ENCODE measurements around the gene NRG2.
A peak's percentile ranks its signal among the peaks of the same experiment; 100 is the strongest.

NRG2 gene

DNA sequence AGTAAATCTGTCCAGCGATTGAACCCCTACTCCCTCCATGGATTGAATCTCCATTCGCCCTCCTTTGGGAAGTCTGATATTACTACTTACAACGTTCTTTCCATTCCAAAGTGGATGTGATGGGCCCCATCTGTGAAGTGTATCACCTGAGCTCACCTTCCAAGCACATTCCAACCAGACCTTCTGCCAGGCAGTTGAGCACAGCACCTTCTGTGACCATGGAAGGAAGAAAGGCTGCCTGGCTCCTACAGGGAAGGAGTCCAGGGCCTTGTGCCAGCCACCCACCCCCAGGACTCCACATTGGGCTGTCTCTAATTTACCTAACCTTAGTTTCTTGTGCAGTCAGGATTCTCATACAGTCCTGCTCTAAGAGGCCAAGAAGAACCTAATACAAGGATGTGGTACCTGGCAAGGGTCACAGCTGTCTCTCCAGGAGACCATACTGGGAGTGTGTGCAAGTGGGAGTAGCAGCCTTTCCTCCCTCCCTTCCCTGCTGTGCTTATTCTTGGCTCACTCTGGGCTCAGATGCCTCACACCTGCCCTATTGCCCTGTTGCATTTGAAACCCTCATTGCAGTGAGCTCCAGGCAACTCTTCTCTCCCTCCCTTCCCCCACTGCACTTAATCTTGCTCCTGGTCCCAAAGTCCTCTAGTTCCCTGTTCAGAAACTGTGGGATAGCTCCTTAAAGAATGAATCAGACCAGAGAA lies 116.1 kb downstream of the NRG2 start:
- DNase-seq, result no peak

DNA sequence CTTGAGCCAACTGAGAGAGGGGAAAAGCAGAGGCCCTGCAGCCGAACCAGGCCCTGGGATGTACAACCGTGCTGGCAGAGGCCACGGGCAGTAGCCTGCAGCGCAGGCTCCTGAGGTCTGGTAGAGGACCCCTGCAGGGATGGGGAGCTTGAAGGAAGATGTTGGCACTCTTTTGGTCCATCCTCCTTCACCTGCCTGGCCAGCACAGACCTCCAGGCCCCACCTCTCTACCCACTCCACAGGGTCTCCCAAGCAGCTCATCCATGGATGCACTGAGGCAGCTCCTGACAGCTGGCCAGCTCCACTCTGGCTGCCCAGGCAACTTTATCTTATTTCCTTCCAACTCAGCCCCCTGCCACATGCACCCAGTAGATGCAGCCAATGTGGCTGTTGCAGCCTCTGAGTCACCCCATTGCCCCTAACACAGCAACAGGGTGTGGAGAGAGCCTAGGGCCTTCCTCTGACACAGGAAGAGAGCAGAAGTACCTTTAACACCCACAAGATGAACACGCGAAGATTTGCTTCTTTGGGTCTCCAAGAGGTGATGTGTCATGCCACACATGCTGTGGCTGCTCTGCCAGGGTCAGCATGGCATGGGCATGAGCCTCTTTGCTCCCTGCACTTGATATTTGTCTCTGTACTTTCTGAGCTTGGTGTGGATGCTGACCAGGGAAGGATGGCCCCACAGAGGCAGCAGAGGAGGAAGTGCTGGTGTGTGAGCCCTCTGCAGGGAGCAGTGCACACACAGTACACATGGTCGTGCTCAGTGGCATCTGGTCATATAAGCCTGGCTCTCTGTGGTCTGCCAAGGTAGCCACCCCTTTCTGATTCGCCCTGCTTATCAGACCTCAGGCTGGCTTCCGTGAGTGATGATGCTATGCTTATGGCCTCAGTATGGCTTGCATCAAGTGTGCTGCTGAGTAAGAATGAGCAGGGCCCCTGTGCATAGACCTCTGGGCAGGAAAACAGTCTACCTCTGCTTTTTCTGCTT lies 117.2 kb downstream of the NRG2 start:
- no peak for DNase-seq

DNA sequence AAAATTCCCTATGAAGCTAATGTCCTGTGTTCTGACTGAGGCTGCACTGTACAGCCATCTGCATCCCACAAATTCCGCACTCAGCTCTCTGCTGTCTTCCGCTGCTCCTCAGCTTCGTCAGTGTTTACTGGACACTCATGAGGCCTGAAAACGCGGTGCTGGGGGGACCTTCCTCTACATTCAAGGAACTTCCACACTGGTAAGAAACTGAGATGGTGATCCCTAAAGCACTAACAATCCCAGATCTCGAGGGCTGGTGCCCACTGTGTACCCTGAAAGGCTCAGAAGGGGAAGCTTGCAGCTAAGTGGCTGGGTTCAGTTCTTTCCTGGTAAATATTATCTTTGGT lies 117.9 kb downstream of the NRG2 start:
- DNase-seq, result no peak

DNA sequence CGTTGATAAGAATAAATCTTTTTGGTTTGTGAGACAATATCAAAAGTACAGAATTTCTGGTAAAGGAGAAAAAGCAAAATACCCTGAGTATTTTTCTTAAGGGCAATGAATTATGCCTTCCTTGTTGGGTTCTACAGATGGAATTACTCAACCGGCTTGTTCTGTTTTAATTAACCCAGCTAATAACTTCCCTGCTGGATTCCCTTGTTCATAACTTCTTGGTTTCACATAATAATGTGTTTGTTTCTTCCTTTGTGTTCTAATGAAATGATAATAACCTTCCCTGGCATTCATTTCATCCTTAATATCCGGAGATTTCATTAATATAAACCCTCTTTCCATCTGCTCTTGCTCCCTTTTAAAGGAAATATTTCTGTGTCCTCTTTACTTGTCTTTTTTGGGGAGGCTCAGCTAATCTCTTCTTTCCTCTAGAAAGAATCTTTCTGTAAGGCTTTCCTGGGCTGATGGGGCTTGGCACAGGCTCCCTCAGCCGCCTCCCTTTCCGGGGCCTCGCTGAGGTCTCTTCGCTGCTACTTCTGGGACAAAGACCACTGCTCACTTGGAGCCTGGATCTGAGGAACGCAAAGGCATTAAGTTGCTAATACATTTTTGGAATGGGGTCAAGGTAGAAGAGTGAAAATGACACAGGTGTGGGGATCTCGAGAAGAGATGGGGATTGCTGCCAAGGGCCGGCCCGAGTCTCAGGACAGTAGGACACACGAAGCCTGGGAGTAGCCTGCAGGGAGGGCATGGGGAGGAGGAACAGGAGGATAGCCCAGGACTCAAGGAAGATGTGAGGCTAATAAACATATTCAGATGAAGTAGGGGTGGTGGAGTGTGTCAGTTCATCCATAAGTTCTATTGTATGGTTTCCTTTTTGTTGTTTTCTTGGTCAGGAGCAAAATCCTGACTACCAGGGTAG lies 118.5 kb downstream of the NRG2 start:
- no peak for DNase-seq

DNA sequence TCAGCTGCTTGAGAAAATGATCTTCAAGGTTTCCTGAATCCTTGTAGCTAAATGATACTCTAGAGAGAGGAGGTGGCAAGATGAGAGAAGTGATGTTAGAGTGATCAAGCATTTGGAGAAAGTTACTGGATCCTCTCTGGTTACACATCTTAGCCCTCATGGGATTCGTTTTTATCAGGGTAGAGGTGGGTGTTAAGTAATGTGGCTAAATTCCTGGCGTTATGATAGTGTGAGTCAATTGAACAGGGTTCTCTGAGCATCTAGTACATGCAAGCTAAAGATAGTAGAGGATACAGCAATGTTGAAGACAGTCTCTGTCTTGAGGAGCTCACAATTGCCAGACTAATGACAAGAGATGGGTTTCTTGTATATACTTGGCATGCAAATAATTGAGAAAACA lies 123.8 kb downstream of the NRG2 start:
- DNase-seq, result no peak

DNA sequence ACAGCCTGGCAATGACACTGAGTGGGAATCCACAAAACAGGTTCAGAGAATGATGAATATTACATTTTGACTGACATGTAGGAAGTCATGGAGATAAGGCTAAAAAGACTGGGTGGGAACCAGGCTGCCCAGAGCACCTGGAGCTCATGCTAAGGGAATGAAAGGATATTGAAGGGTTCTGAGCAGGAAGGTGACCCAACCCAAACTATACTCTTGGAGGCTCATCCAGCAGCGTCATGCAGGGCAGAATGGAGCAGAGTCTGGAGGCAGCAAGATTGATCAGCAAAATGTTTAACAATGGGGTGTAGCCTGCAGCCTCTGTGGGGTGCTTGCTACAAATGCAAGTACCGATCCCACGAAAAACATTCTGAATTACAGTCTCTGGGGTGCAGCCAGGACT lies 127.3 kb downstream of the NRG2 start:
- DNase-seq, result no peak

DNA sequence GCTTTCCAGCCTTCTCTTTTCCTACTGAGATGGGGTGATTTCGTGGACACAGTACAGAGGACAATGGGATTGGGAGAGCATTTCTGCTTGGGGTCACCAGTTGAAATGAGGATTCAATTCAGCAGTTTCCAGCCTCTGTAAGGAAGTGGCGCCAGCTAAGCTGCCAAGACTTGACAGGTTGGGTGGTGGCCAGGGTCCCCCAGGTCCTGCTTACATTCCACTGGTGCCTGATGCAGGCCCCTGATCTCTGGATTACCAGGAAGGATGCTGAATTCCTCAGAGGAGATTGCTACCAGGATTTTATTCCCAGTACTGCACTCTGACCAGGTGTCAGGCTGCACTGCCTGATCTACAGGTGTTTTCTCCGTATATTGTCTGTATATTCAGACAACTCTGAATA lies 127.8 kb downstream of the NRG2 start:
- no peak for DNase-seq

DNA sequence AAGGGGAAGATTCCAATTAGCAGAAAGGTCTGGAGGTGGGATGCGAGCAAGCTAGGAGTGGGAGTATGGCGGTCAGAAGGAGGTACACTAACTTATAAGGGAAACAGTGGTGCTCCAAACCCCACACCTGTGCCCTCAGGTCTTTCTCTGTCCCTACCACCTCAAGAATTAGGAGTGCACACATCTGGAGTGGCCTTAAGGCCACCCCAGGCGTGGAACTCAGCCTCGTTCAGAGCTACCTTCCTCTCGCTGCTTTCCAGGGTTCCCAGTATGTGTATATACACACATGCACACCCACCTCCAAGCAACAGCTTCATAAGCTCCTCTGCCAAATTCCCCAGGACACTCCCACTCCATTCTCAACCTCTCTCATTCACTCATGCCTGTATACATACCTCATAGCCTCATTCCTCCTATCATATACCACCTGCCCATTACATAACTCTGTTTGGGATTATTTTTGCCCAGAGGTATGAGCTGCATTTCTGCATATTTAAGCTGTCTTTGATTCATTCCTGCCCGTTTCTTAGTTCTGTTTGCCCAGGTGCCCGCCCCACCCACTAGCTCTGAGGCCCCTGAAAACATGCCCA lies 128.8 kb downstream of the NRG2 start:
- no peak for DNase-seq

DNA sequence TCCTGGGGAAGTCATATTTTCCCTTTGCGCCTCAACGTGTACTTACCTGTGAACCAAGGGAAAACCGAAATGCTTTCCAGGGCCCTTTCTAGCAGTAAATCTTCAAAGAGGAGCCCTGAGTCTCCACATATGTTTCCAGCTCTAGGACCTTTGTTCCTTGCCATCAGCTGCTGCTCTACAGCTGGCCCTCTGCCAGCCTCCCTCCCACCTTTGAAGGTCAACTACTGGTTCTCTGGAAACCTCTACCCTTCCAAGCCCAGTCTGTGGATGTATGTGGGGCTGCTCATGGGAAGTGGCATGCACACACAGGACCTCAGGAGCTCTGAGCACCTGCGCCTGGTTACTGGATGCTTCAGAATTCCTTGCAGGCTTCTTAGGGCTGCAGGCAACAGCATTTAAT lies 130.3 kb downstream of the NRG2 start:
- DNase-seq, result no peak

DNA sequence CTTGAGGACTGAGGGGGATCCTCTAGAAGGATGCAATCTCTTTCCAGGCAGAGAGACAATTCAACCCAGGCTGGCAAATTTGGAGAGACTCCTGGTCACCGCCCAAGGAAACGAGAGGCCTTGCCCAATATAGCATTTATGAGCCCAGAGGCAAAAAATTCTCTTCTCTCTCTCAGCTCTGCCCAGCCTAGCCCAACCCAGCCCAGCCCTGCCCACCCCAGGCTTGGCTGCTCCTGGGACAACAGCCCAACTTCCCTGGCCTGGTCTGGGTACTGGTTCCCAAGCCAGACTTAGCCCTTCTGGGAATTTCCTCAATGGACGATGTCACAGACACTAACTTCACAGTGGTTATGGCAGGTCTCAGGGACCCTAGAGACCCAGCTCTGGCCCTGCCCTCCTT lies 130.9 kb downstream of the NRG2 start:
- DNase-seq, result no peak

DNA sequence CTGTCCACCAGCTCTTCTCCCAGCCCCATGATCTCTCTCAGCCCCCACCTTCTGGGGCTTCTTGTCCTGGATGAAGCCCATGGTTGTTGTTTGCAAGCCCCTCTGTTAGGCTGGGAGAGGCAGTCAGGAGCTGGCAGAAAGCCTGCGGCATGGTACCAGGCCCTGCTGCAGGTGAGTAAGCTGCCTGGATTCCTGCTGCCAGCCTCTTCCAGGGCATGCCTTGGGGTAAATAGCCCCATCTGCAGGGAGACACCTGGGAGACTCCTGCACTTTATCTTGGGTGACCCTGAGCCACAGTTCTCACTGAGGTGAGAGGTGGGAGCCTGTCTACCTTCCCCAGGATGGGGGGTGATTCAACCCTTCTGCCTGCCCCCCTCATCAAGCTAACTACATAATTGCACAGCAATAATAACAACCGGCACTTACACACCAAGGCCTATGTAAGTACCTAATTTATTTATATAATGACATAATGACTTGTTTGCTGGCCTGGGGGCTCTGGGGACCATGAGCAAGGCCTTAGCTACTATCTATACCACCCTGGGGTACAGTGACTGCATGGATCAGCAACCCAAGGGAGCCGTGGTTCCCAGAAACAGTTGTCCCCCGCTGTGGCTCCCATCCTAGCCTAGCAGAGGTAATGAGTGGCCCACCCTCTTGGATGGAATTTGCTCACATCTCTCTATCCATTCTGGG lies 131.5 kb downstream of the NRG2 start:
- DNase-seq, result no peak

DNA sequence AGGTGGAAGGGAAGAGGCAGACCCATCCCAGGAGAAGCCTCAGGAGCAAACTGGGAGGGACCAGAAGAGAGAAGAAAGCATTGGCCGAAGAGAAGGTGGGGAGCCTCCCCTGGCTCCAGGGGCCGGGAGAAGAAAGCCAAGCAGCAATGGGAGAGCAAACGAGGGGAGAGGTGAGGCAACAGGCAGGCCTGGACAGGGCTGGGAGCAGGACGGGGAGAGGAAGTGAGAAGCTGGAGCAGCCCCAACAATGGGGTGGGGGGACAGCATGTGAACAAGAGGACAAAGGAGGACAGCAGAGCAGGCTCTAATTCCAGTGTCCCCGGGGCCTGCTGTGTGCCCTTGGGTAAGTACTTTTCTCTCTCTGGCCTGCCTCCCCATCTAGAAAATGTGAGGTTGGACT lies 132.2 kb downstream of the NRG2 start:
- no peak for DNase-seq

DNA sequence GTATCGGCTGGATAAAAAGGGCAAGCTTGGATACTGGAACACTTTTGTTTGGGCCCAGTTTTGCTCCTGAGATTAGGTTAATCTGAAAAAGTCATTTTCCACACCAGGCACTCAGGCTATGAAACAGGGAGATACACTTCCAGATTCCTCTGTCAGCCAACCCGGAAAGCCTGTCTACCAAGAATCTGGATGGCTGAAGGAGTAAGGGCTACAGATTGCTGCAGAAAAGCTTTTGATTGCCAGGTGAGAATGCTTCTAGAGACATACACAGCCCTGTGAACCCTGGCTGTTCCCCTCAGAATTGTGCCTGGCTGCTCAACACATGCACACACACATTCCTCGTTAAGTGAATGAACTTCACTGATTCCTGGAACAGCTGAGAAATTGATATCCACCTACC lies 133.1 kb downstream of the NRG2 start:
- DNase-seq, result no peak

DNA sequence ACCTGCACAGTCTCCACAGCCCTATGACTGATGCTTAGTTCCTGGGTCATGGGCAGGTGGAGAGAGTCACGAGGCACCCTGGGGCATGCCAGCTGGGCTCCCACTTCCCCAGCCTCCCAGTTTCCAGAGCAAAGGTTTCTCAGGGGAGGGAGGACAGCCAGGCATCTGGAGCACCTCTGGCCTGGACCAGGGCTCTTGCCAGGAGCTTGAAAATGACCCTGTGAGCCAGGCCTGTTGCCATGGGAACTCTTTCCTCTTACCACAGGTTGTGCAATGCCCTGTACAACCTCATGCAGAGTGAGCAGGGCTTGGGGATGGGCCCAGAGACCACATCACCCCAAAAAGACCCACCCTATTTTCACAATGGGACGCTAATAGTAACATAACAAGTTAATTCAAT lies 134.3 kb downstream of the NRG2 start:
- DNase-seq, result no peak

DNA sequence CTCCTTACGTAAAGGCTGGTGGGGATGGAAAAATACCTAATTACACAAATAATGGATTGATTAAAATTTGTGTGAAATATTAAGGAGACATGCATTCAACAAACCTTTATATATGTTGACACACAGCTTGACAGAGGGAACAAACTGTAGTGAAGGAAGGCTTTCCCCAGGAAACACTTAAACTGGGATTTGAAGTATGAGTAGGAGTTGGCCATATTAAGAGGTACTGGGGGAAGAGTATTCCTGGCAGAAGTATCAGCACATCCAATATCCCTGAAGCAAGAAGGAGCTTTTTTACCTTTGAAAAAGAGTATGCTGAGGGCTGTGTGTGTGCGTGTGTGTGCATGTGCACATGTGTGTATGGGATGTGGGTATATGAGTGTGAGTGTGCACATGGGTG lies 136.4 kb downstream of the NRG2 start:
- DNase-seq, result no peak

DNA sequence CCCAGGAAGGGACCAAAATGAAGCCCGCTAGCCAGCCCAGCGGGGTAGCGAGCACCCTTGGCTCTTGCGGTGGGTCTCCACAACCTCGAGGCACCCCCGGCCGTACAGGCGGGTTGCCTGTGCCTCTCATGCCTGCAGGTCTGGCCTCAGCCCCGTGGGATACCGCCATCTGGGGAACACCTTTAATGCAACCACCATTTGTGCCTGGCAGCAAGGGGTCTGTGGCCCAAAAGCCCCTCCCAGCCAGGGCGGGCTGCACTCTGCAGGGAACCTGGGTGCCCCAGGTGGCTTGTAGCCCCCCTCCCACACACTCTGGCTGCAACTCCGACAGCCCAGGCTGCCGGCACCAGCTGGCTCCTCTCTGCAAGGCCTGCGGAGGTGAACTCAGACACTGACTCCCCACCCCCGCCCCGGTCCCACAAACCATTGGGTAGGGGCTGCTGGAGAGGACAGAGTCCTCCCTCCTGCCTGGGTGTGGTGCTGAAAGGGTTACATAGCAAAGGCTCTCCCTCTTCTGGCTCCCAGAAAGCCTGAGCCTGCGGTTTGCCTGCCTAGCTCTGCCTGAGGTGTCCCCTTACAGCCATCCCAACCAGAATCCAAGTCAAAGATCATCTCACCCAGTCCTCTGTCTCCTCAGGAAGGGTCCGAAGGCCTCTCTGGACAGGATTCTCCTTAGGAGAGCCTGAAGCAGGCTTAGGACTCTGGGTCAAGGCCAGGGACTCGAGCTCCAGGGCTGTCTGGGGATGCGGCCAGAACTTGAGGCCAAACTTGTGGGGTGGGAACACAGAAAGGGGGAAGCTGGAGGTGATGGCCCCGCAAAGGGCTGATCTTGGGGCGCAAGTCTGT lies 138.1 kb downstream of the NRG2 start:
- no peak for DNase-seq

DNA sequence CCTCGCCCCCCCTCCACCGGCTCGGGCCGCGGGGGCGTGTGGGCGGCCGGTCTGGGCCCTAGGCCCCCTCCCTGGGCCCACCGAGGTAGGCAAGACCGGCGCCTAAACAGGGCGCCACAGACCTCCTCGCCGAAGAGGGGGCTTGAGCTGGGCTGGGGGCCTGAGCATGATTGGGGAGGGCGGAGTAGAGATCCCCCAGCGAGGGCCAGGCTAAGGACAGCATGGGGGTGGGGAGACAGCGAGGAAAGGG lies 138.6 kb downstream of the NRG2 start:
- no peak for DNase-seq

DNA sequence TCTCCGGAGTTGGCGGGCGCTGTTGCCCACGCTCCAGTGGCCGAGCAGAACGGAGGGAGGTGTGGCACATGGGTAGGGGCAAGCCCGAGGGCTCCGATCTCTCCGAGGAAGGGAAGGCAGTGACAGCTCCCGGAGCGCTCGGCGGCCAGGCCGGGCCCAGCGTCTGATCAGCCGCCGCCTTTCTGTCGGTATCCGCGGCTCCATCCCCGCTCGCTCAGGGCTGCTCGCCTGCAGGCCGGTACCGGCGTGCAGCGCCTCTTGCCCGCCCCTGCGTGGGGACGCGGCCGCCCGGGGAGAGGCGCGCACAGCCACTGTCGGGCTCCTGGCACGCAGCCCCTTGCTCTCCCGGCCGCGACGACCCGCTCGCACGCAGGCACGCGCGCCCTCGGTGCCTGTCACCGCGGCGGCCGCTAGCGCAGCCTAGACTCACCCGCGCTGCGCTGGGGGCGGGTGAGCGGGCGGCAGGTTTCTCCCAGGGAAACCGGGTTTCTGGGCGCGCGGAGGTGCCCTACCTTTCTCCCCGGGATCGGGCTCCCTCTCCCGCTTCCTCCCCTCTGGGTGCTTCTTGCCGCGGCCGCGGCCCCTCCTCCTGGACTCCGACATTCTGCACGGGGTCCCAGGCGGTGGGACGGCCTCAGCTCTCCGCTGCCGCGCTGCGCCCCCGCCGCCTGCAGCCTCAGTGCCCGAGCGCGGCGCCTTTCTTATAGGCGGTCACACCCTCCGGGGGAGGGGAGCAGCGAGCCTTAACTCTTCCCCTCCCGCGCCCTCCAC lies 139.1 kb downstream of the NRG2 start:
- peak in 1 of 2 donors; percentile 6 for DNase-seq

DNA sequence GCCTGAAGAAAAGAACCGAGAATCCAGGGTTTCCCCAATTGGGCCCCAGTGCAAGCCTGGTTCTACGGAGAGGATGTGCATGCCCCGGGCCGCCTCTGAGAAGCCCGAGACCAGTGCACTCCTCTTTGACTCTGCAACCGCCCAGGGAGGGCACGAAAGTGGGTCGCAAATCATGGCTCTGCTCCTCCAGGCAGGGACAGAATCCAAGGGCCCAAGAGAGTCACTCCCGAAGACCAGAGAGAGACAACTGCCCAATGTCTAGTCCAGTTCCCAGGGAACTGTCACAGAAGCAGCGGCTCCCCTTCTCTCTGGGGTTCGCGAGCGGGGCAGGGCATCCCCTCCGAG lies 139.7 kb downstream of the NRG2 start:
- DNase-seq, result no peak

DNA sequence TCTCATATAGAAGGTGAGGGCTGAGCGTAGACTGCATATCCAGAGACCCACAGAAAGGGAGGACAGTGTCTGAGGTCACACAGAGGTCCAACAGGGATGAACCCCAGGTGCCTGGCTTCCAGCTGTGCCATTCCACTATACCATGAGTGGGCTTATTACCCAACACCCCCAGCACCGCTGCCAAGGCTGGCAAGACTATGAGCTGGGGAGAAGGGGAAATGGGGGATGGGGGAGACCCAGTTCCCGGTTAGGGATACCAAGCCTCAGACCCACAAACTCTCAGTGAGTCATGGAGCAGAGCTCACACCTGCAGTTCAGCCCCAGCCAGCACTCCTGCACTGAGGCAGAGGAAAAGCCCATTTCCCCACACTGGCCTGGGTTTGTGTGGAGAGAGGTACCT lies 141.1 kb downstream of the NRG2 start:
- no peak for DNase-seq

DNA sequence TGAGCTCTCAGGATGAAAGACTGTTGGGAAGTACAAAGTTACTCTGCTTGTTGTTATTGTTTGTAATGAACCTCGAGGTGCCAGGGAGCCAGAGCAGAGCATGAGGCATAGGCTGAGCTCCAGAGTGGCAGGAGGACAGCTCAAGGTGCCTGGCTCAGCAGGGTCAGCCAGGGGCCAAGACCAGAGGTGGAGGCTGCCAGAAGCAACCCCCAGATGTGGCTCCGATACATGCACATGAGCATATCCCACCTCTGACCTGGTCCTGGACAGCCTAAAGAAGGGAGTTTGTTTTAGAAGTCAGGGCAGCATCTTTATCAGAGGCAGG lies 141.9 kb downstream of the NRG2 start:
- no peak for DNase-seq

All from stimulated activated CD4-positive, alpha-beta T cell treated with anti-CD3 and anti-CD28 coated beads, Interleukin-2, amount 100 ng/mL, for 48 hours (primary cell).